ENCODE results near the gene BOC. TPM values are rescaled to one million over a fixed set of nuclear protein-coding genes. Genes with fewer than 3 reads are reported as not detected.

The BOC gene
- total and polyA plus RNA-seq, 10 of the 15 experiments (the other 5 are each of a cell fraction or from before 2014, with no cell fraction given), result 0.18 TPM; not detected in 9

GRCh38 chr3:113183748-113184661 is 27.4 kb upstream of the BOC start:
- ChIA-PET RAD21 (ENCODE audit: unreplicated experiment) (no interaction called here), POLR2A (no interaction called here), CTCF (interaction anchor here (1.6 kb wide), 1 partner anchor 12 kb away, joined by 5 read pairs; no protein-coding TSS in a partner anchor), SMC1A (ENCODE audit: uncharacterized antibody, unreplicated experiment) (no interaction called here)
- BruUV-seq (replicated peaks), result no TSS peak
- H4K20me1 ChIP-seq (ENCODE audit: control insufficient read depth, insufficient read depth), result no peaks in the 10 kb centered on the region
- peaks cover 0 to 3% of the 10 kb centered on the region in 2 experiments; a peak in 1 of 4 replicates for H3K27me3 ChIP-seq (replicated peaks in 1 of 2; ENCODE audit: control insufficient read depth in 2 of 2, insufficient read depth in 2 of 2, low read length in 1 of 2)
- no peaks in the 10 kb centered on the region for H3K4me1 ChIP-seq (ENCODE audit: control insufficient read depth, insufficient read depth, low read length)
- no peak overlapping the region for H3K27ac ChIP-seq (ENCODE audit: control insufficient read depth, insufficient read depth)
- no peak overlapping the region for H3K9ac ChIP-seq (ENCODE audit: control insufficient read depth, insufficient read depth, low read length)
- WGBS (ENCODE audit: insufficient coverage, insufficient replicate concordance, low lambda C conversion rate, missing lambda C conversion rate), result 16% methylated on average over 13 of the region's 13 CpGs
- no peak for TF ChIP-seq ASH2L (IDR thresholded peaks at IDR 0.05; ENCODE audit: borderline replicate concordance, low read depth)
- TF ChIP-seq KAT2A (conservative IDR thresholded peaks at IDR 0.05; ENCODE audit: control insufficient read depth, low read depth, low read length), result no peak
- TF ChIP-seq IRF3 (IDR thresholded peaks at IDR 0.05), result no peak
- no peak for TF ChIP-seq RAD21 (IDR thresholded peaks at IDR 0.05; ENCODE audit: insufficient read depth, low read depth, low read length)
- no peak for TF ChIP-seq EED (IDR thresholded peaks at IDR 0.05; ENCODE audit: low read depth)
- no peak for TF ChIP-seq BCL11A (IDR thresholded peaks at IDR 0.05; ENCODE audit: low read depth, low read length)
- TF ChIP-seq EGR1 (IDR thresholded peaks at IDR 0.05; ENCODE audit: borderline replicate concordance in 1 of 2, low read depth in 2 of 2, low read length in 2 of 2), result no peak
- no peak for TF ChIP-seq IKZF2 (IDR thresholded peaks at IDR 0.05)
- no peak for TF ChIP-seq PAX8 (IDR thresholded peaks at IDR 0.05)
- TF ChIP-seq NKRF (conservative IDR thresholded peaks at IDR 0.05), result no peak
- TF ChIP-seq NFYA (IDR thresholded peaks at IDR 0.05; ENCODE audit: borderline replicate concordance, low read depth, low read length), result no peak
- no peak for TF ChIP-seq ESRRA (IDR thresholded peaks at IDR 0.05; ENCODE audit: low read length)
- TF ChIP-seq CBFB (IDR thresholded peaks at IDR 0.05; ENCODE audit: low read depth), result no peak
- TF ChIP-seq ZBTB40 (IDR thresholded peaks at IDR 0.05; ENCODE audit: borderline replicate concordance), result no peak
- no peak for TF ChIP-seq RELA (IDR thresholded peaks at IDR 0.05; ENCODE audit: borderline replicate concordance, partially characterized antibody)
- H2AFZ ChIP-seq (ENCODE audit: control insufficient read depth, low read depth, low read length), result no peak overlapping the region
- ATAC-seq (no peak), DNase-seq (ENCODE audit: low read depth, low spot score) (no peak), FAIRE-seq (no peak)
- no peaks in the 10 kb centered on the region; the same call in 2 of the 3 replicates for H3K9me3 ChIP-seq (replicated peaks; ENCODE audit: control insufficient read depth, insufficient read depth, low read length)
- no peaks in the 10 kb centered on the region for H3K36me3 ChIP-seq (ENCODE audit: control insufficient read depth in 2 of 2, insufficient read depth in 2 of 2, low read length in 1 of 2)
- in situ Hi-C loops (cut with MboI), result no loop called here
- no peaks in the 10 kb centered on the region for H3K79me2 ChIP-seq (ENCODE audit: control insufficient read depth, insufficient read depth, low read length)
- H3K4me2 ChIP-seq (ENCODE audit: control insufficient read depth, insufficient read depth), result no peak overlapping the region
- intact Hi-C loops (cut with micrococcal nuclease; ENCODE audit: unreplicated experiment), result no loop called here
- no peak overlapping the region for H3K4me3 ChIP-seq

Measured in GM12878 (cell line).